NCI-H1436 treated with DMSO at 0.1 percent for 48 hours (cell line): ENCODE measurements around the gene CCL25.
A peak's percentile ranks its signal among the peaks of the same experiment; 100 is the strongest.
"Not testable (repeated sequence)": the region's sequence is repeated elsewhere in the genome, so short reads cannot be mapped to it uniquely, and the experiment has no call there.

Source experiments
- DNase-seq: peaks from one replicate; lab custom pipeline; 2025; lab: John Stamatoyannopoulos, UW

The CCL25 gene

GRCh38 chr19:8052464-8052859 lies at the start of gene CCL25:
Gene CCL25, plus strand, starts transcription at chr19:8052760. Its CDS starts 290 bp downstream, at chr19:8053050.
- DNase-seq: no peak

DNA sequence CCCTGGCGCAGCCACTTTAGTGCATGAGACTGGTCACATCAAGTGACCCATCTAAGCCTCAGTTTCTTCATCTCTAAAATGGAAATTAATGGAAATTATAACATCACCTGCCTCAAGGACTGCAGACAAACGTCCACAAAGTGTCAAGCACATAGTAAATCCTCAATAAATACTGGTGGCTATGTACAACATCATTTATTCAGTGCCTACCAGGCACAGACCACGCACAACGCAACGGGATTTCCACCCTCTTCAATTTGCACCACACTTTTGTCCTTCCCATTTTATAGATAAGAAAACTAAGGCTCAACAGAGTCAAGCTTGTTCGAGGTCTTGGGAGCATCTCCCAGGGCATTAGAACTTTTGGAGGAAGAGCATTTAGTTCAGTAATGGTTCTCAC lies 48.6 kb upstream of the CCL25 start:
- no peak for DNase-seq

GRCh38 chr19:8004723-8005513 lies 47.6 kb upstream of the CCL25 start:
- no peak for DNase-seq

DNA sequence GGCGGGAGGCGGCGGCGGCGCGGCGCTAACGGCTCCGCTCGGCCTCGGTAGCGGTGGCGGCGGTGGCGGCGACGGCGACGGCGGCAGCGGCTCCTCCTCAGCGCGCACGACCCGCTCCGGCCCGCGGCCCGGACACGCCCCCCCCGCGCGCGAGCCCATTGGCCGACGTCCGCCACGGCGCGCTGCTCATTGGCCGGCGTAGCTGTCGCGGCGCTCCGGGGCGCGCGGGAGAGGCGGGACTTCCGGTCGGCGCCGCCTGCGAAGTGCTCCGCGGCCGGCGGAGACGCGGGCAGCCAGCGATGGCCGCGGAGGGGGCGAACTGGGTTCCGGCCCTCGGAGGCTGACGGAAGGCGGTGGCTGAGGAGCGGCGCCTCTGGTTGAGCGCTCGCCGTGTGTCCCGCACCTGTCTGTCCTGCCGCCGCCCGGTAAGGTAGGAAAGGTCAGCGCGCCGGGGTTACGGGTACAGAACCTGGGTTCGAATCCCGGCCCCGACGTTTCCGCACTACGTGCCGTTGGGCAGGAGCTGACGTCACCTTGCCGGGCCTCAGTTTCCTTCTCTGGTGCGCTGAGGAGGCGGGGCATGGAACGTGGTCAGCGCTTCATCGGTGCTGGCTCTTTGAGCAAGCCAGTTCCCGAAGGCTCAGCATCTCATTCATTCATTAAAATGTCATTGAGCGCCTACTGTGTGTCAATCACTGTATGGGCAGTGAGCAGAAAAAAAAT lies 46.9 kb upstream of the CCL25 start, which contains the start of gene ELAVL1:
TSS of gene ELAVL1 (minus strand) at position 108 of the 723 bp plus-strand sequence. CDS start 13,826 bp downstream, outside the sequence.
- DNase-seq: peak; percentile 1

DNA sequence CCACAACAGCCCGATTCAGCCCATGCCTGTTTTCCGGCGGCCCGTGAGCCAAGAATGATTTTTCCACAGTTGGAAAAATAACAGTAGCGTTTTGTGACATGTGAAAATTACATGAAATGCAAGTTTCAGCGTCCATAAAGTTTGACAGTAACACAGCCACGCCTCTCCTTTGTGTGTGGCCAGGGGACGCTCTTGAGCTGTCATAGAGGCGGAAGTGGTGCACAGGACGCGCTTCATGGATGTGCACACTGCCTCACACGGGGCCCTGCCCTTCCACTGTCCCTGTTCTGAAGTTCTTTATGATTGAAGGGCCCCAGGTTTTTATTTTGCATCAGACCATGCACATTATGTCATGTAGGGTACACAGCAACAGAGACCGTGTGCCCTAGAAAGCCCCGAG lies 34.8 kb upstream of the CCL25 start:
- no peak for DNase-seq

- no peak for DNase-seq
These were observed 31.9 kb upstream of the CCL25 start for GRCh38 chr19:8020681-8021080.

GRCh38 chr19:8021374-8021773 lies 31.2 kb upstream of the CCL25 start:
- no peak for DNase-seq

DNA sequence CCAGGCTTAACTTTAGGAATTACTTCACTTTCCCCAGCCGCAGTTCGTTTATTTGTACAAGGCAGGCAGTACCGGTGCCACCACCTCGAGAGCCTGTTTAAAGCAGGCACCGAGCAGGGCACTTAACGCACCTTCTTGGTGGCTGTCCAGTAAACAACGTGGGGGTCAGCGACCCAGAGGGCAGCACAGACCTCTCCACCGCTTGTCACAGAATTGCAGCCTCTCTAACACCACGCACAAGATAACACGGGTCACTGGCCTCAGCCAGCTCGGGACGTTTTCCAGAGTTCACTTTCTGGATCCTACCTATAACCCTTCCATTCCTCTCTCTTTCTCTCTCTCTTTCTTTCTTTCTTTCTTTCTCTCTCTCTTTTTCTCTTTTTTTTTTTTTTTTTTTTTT lies 30.3 kb upstream of the CCL25 start:
- no peak for DNase-seq

GRCh38 chr19:8023371-8023770 lies 29.2 kb upstream of the CCL25 start:
- no peak for DNase-seq

- DNase-seq: not testable (repeated sequence)
These were observed 28.3 kb upstream of the CCL25 start for GRCh38 chr19:8024256-8024655.

GRCh38 chr19:8025316-8025715 lies 27.2 kb upstream of the CCL25 start:
- DNase-seq: no peak

- no peak for DNase-seq
These were observed 23.5 kb upstream of the CCL25 start for GRCh38 chr19:8028951-8029491.

- no peak for DNase-seq
These were observed 21.6 kb upstream of the CCL25 start for GRCh38 chr19:8030960-8031359.

GRCh38 chr19:8033287-8034177 lies 19.0 kb upstream of the CCL25 start:
- DNase-seq: not testable (repeated sequence)

GRCh38 chr19:8034178-8034525 lies 18.4 kb upstream of the CCL25 start:
- no peak for DNase-seq

DNA sequence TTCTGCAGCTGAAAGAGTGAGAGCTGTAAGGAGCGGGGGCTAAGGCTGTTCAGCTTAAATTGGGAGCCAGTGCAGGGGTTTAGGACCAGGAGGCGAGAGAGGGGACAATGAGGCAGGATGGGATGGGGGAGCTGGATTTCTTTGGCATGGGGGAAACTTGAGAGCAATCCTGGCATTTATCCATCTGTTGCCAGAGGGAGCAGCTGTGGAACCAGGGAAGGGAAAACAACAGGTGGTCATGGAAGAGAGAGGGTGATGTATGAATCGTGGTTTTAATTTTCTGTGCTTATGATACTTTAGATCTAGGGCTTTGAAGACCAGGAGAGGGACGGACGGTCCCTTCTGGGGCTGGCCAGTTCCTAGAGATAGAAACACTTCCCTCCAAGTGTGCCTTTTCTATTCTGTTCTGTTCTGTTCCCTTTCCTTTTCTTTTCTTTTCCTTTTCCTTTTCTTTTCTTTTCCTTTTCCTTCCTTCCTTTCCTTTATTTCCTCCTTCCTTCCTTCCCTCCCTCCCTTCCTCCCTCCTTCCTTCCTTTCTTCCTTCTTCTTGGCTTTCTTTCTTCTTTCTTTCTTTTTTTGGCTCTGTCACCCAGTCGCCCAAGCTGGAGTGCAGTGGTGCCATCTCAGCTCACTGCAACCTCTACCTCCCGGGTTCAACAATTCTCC lies 16.0 kb upstream of the CCL25 start:
- no peak for DNase-seq

DNA sequence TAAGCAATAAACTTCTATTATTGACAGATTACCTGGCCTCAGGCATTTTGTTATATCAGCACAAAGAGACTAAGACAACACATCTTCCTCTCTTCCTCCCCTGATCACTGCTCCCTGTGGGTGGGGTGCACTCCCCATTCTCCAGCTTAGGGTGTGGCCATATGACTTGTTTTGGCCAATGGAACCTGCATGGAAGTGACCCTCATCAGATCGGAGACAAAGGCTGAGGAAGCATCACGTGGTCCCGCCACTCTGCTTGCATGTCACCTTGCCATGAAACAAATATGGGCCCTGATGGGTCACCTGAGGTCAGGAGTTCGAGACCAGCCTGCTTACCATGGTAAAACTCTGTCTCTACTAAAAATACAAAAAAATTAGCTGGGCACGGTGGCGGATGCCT lies 13.7 kb upstream of the CCL25 start:
- no peak for DNase-seq

DNA sequence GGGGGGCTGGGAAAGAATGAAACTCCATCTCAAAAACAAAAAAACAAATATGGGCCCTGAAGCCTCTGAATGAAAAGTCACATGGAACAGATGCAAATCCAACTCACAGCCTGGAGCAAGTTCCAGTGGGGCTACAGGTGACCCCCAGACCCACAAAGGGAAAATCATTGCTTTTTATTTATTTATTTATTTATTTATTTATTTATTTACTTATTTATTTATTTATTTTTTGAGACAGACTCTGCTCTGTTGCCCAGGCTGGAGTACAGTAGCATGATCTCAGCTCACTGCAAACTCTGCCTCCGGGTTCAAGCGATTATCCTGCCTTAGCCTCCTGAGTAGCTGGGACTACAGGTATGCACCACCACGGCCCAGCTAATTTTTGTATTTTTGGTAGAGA lies 13.3 kb upstream of the CCL25 start:
- no peak for DNase-seq

DNA sequence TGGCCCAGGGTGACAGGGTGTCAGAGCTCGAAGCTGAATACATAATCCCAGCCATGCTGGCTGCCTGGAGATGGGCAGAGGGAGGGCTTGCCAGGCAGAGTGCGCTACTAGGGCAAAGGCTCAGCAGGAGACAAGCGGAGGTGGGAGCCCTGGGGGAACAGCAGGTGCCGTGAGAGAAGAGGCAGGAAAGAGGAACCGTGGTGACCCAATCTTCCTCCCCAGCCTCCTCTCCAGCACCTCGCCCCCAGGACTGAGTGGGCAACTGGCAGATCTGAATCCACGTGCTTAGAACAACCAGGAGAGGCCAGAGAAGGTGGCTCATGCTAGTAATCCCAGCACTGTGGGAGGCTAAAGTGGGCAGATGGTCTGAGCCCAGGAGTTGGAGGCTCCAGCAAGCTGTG lies 11.0 kb upstream of the CCL25 start:
- no peak for DNase-seq

- no peak for DNase-seq
These were observed 9.7 kb upstream of the CCL25 start for GRCh38 chr19:8042900-8043299.

- DNase-seq: no peak
These were observed 8.5 kb upstream of the CCL25 start for GRCh38 chr19:8044018-8044417.
